ENCODE measurements around the gene DLX5. TPM values are rescaled to one million over a fixed set of nuclear protein-coding genes. Genes with fewer than 3 reads are reported as not detected.

The DLX5 gene
- total and polyA plus RNA-seq, 2 donors (not counting 1 experiment from before 2014, with no cell fraction given) = not detected

- Mint-ChIP-seq H3K9me3 (ENCODE audit: insufficient read depth) (no peaks in the 10 kb centered on the region), H3K4me3 (no peak overlapping the region), H3K4me1 (peaks cover 15% of the 10 kb centered on the region), H3K27ac (no peak overlapping the region), H3K27me3 (peaks cover 78% of the 10 kb centered on the region)
- Histone ChIP-seq H2AFZ (ENCODE audit: insufficient read depth, low read depth, low read length, poor library complexity, severe bottlenecking) (no peak overlapping the region), H3K4me1 (ENCODE audit: control insufficient read depth in 2 of 2, insufficient read depth in 2 of 2, low read length in 2 of 2) (peaks cover 13 to 20% of the 10 kb centered on the region in 2 donors), H3K36me3 (replicated peaks in 1 of 2; ENCODE audit: control extremely low read depth in 1 of 2, control insufficient read depth in 1 of 2, extremely low read depth in 1 of 2, insufficient read depth in 2 of 2, low read length in 1 of 2) (no peaks in the 10 kb centered on the region), H3K27ac (ENCODE audit: low read length in 2 of 2) (no peak overlapping the region), H3K9ac (ENCODE audit: low read length) (no peak overlapping the region), H3K79me2 (ENCODE audit: control insufficient read depth, insufficient read depth, low read length) (no peaks in the 10 kb centered on the region), H3K9me3 (ENCODE audit: control extremely low read depth in 1 of 3, control insufficient read depth in 2 of 3, insufficient read depth in 1 of 3, low read length in 2 of 3) (peaks cover 0 to 49% (median 2%) of the 10 kb centered on the region in 3 donors), H4K20me1 (ENCODE audit: control insufficient read depth, insufficient read depth, low read length, poor library complexity, severe bottlenecking) (no peaks in the 10 kb centered on the region), H3K27me3 (replicated peaks in 1 of 4; ENCODE audit: control extremely low read depth in 1 of 4, control insufficient read depth in 3 of 4, insufficient read depth in 4 of 4, low read length in 3 of 4) (peaks cover 2 to 94% (median 71%) of the 10 kb centered on the region in 4 experiments), H3K4me3 (ENCODE audit: control extremely low read depth in 1 of 5, extremely low read depth in 1 of 5, insufficient read depth in 1 of 5, low read depth in 2 of 5, low read length in 4 of 5) (no peak overlapping the region), H3K4me2 (replicated peaks; ENCODE audit: low read depth, low read length, poor library complexity, severe bottlenecking) (no peak overlapping the region)
- no peak for DNase-seq
- 33% methylated on average over 38 of the region's 39 CpGs for WGBS (ENCODE audit: insufficient coverage)
- ChIA-PET CTCF (interaction anchor here (1.4 kb wide), 1 partner anchor 26 kb away, joined by 4 read pairs; no protein-coding TSS in a partner anchor), POLR2A (no interaction called here)
- intact Hi-C loops (cut with micrococcal nuclease) = no loop called here
- no peak for ATAC-seq (ENCODE audit: low read depth)
- TF ChIP-seq CTCF (IDR thresholded peaks at IDR 0.05) (no peak), EZH2 (IDR thresholded peaks at IDR 0.05; ENCODE audit: borderline replicate concordance, insufficient read depth, low read depth, low read length, poor library complexity, severe bottlenecking) (no peak)
Measured at GRCh38 chr7:97001656-97002554, 22.7 kb downstream of the DLX5 start.

GRCh38 chr7:97001221-97001620 lies 23.4 kb downstream of the DLX5 start:
- Mint-ChIP-seq H3K4me3 (no peak overlapping the region), H3K4me1 (peaks cover 10% of the 10 kb centered on the region), H3K27ac (no peak overlapping the region), H3K27me3 (peaks cover 81% of the 10 kb centered on the region), H3K9me3 (ENCODE audit: insufficient read depth) (no peaks in the 10 kb centered on the region)
- Histone ChIP-seq H3K27me3 (replicated peaks in 1 of 4; ENCODE audit: control extremely low read depth in 1 of 4, control insufficient read depth in 3 of 4, insufficient read depth in 4 of 4, low read length in 3 of 4) (peaks cover 2 to 96% (median 70%) of the 10 kb centered on the region in 4 experiments), H2AFZ (ENCODE audit: insufficient read depth, low read depth, low read length, poor library complexity, severe bottlenecking) (no peak overlapping the region), H3K36me3 (replicated peaks in 1 of 2; ENCODE audit: control extremely low read depth in 1 of 2, control insufficient read depth in 1 of 2, extremely low read depth in 1 of 2, insufficient read depth in 2 of 2, low read length in 1 of 2) (no peaks in the 10 kb centered on the region), H3K9ac (ENCODE audit: low read length) (no peak overlapping the region), H3K27ac (ENCODE audit: low read length in 2 of 2) (no peak overlapping the region), H4K20me1 (ENCODE audit: control insufficient read depth, insufficient read depth, low read length, poor library complexity, severe bottlenecking) (no peaks in the 10 kb centered on the region), H3K4me1 (ENCODE audit: control insufficient read depth in 2 of 2, insufficient read depth in 2 of 2, low read length in 2 of 2) (peaks cover 9 to 15% of the 10 kb centered on the region in 2 donors), H3K9me3 (ENCODE audit: control extremely low read depth in 1 of 3, control insufficient read depth in 2 of 3, insufficient read depth in 1 of 3, low read length in 2 of 3) (peaks cover 0 to 44% (median 2%) of the 10 kb centered on the region in 3 donors), H3K4me3 (ENCODE audit: control extremely low read depth in 1 of 5, extremely low read depth in 1 of 5, insufficient read depth in 1 of 5, low read depth in 2 of 5, low read length in 4 of 5) (no peak overlapping the region), H3K79me2 (ENCODE audit: control insufficient read depth, insufficient read depth, low read length) (no peaks in the 10 kb centered on the region), H3K4me2 (replicated peaks; ENCODE audit: low read depth, low read length, poor library complexity, severe bottlenecking) (no peak overlapping the region)
- intact Hi-C loops (cut with micrococcal nuclease) = no loop called here
- CTCF ChIA-PET = interaction anchor here (1.4 kb wide), 1 partner anchor 27 kb away, joined by 4 read pairs; no protein-coding TSS in a partner anchor
- no peak for DNase-seq
- WGBS (ENCODE audit: insufficient coverage) = no CpG with 5 or more reads among the region's 3 CpGs
- POLR2A ChIA-PET = no interaction called here
- ATAC-seq (ENCODE audit: low read depth) = no peak
- no peak for TF ChIP-seq EZH2 (IDR thresholded peaks at IDR 0.05; ENCODE audit: borderline replicate concordance, insufficient read depth, low read depth, low read length, poor library complexity, severe bottlenecking)
- TF ChIP-seq CTCF (IDR thresholded peaks at IDR 0.05) = no peak
